ENCODE data around the gene GOPC.
A peak's percentile ranks its signal among the peaks of the same experiment; 100 is the strongest.
"Not testable (repeated sequence)": the region's sequence is repeated elsewhere in the genome, so short reads cannot be mapped to it uniquely, and the experiment has no call there.

The GOPC gene

GRCh38 chr6:117547688-117548621, 54.4 kb downstream of the GOPC start:
- peak; percentile 31 for DNase-seq

- DNase-seq = no peak
Observed at GRCh38 chr6:117546674-117547073, 55.6 kb downstream of the GOPC start.

GRCh38 chr6:117545161-117545595, 57.1 kb downstream of the GOPC start:
- DNase-seq = no peak

GRCh38 chr6:117544716-117545115, 57.6 kb downstream of the GOPC start:
- DNase-seq = no peak

GRCh38 chr6:117542493-117542892, 59.8 kb downstream of the GOPC start:
- no peak for DNase-seq

GRCh38 chr6:117540670-117541069, 61.6 kb downstream of the GOPC start:
- DNase-seq = no peak

GRCh38 chr6:117538615-117539014, 63.7 kb downstream of the GOPC start:
- no peak for DNase-seq

GRCh38 chr6:117536317-117536716, 66.0 kb downstream of the GOPC start:
- no peak for DNase-seq

- no peak for DNase-seq
Observed at GRCh38 chr6:117534974-117535373, 67.3 kb downstream of the GOPC start.

- no peak for DNase-seq
Observed at GRCh38 chr6:117533775-117534174, 68.5 kb downstream of the GOPC start.

GRCh38 chr6:117531809-117532725, 70.2 kb downstream of the GOPC start:
- no peak for DNase-seq

- no peak for DNase-seq
Observed at GRCh38 chr6:117531346-117531745, 71.0 kb downstream of the GOPC start.

- DNase-seq = no peak
Observed at GRCh38 chr6:117530467-117531242, 71.7 kb downstream of the GOPC start.

GRCh38 chr6:117525607-117526006, 76.7 kb downstream of the GOPC start:
- no peak for DNase-seq

- no peak for DNase-seq
Observed at GRCh38 chr6:117521791-117522502, 80.4 kb downstream of the GOPC start.

GRCh38 chr6:117520603-117521395, 81.5 kb downstream of the GOPC start:
- DNase-seq = no peak

- DNase-seq = no peak
Observed at GRCh38 chr6:117518870-117519269, 83.4 kb downstream of the GOPC start.

- DNase-seq = not testable (repeated sequence)
Observed at GRCh38 chr6:117517995-117518394, 84.3 kb downstream of the GOPC start.

- no peak for DNase-seq
Observed at GRCh38 chr6:117515326-117515725, 87.0 kb downstream of the GOPC start.

- no peak for DNase-seq
Observed at GRCh38 chr6:117514655-117515054, 87.7 kb downstream of the GOPC start.

GRCh38 chr6:117513778-117514365, 88.4 kb downstream of the GOPC start:
- DNase-seq = no peak

All from activated T-cell treated with anti-CD3 and anti-CD28 coated beads for 4 hours (primary cell).